CD4-positive, alpha-beta T cell treated with Interleukin-17A for 4 hours (primary cell): ENCODE measurements around the gene SEC61B.

ENCODE experiments used
- DNase-seq: peaks from one replicate; pipeline ENCODE4 v3.0.0-alpha.2; 2020; ENCODE audit warnings: mixed read lengths

SEC61B gene

GRCh38 chr9:99221621-99222415 lies at the start of gene SEC61B, which contains the start of gene ALG2:
Gene SEC61B, plus strand, starts transcription at chr9:99222282. Its CDS starts 82 bp downstream, at chr9:99222364.
Gene ALG2, minus strand, starts transcription at chr9:99221942. Its CDS starts 48 bp downstream, at chr9:99221894.
- peak; percentile 95 for DNase-seq

- no peak for DNase-seq
Measured at GRCh38 chr9:99173570-99174504, 48.2 kb upstream of the SEC61B start.

- DNase-seq: no peak
Measured at GRCh38 chr9:99176527-99177013, 45.5 kb upstream of the SEC61B start.

DNA sequence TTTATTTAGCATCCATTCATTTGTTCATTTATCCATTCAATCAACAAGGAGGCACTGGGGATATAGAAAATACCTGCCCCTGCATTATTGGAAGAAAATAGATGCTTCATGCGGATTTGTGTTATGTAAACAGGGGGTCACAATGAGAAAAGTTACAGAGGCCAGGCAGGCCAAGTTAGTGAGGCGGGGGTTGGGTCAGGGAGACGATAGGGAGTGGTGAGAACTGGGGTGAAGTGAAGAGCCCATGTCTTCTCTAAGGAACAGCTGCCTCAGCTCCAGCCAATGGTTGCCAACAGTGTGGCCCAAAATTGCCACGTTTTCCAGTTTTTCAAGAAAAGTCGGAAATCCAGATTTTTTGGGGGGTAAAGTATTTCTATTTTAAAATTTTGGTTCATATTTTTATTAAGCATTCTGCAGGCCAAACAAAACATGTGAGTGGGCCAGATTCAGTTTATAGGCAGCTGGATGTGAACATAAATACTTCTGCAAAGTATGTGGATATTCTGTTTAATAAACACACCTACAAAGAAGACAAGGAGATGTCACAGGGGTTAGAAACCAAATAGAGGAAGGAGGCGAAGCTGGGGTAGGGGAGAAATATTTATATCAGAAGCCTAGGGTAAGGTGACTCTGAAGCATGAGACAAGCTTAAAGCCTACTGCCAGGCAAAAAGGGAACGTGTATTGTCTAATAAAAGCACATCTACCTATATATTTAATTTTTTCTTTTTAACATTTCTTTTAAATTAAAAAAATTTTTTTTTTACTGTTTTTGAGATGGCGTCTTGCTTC lies 44.3 kb upstream of the SEC61B start:
- DNase-seq: no peak

GRCh38 chr9:99178912-99179872 lies 42.9 kb upstream of the SEC61B start:
- DNase-seq: no peak

DNA sequence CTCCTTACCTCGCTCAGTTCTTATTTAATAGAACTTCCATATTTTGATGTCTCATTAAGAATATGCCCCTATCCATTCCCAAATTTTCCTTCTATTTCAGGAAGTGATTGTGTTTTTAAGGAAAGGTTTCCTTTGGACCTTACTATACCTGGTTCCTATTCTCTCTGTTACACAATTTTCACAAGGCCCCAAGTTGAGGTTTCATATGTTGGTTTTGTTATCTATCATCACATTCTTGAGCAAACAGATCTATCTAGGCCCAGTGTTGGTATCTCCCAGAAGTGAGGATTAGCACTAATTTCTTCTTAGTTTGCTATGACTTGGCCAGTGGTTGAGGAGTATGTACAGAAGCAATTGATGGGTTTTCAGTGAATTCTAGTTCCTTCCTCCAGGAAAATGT lies 41.9 kb upstream of the SEC61B start:
- no peak for DNase-seq

- DNase-seq: no peak
Measured at GRCh38 chr9:99180662-99181061, 41.4 kb upstream of the SEC61B start.

DNA sequence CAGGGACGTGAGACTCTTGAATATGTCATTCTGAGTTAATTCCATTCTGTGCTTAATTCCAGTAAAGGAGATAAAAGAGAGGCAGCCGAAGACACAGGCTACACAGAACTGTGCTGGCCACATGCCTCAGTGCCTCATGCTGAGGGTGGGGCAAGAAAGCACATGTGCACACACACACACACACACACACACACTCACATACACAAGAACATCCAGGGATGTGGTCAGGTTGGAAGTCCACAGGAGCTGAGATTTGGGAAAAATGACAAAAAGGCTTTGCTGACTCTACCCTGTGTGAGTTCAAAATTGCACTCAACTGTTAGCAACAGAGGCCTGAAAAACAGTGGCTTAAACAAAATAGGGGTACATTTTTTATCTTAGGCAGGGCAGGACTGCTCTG lies 40.9 kb upstream of the SEC61B start:
- no peak for DNase-seq

GRCh38 chr9:99181621-99182020 lies 40.5 kb upstream of the SEC61B start:
- DNase-seq: no peak

GRCh38 chr9:99182356-99182755 lies 39.7 kb upstream of the SEC61B start:
- DNase-seq: no peak

DNA sequence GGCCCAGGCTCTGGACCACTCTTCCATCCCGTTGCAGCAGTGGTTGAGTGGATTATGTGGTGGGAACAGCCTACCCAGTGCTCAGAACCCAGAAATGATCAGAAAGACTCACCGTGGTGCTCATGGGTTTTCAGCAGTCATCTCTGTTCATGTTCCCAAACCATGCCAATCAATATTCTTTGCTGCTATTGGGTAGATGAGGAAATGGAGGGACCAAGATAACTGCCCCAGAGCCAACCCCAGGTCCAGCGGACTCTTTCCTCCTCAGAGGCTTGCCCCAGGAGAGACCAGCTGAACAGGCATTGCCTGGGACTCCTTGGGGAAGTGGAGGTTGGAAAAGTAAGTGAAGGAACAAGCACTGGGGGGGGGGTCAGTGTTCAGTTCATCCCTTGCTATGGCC lies 38.5 kb upstream of the SEC61B start:
- no peak for DNase-seq

GRCh38 chr9:99184110-99184474 lies 38.0 kb upstream of the SEC61B start:
- no peak for DNase-seq

DNA sequence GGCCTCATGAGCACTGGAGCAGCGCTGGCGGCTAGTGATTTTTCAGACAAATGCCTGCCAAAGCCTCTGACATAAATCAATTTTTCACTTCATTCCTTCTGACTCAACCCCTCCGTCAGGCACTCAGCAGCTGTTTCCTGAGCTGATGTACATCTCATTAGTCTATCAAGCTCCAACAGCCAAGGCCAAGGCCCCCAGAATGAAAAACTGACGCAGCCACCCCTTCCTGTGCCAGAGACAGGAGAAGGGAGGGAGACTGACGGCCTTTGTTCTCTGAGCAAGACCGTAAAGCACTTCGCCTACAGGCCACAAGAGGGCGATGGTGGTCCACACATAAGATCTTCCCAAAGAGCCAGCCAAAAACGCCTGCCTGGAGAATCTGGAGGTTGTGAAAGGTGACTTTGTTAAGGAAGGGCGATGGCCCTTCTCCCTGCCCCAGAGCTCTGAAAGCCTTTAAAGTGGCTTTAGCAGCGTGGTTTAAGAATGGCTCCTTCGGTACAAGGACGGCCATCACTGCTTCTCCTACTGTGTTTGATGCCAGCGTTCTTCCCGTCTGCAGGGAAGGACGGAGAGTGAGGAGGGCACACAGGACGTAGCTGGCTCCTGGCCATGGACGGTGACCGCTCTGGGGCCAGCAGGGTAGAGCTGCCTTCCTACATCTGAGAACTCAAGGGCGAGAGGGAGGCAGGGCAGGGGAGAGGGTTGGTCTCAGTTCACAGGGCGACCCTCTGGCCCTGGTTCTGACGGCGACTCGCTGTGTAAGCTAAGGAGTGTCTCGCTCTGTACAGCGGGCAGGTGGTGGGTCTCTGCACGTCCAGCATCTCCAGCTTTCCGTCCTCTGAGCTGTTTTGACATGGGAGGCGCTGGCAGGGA lies 37.4 kb upstream of the SEC61B start:
- DNase-seq: peak; percentile 79

DNA sequence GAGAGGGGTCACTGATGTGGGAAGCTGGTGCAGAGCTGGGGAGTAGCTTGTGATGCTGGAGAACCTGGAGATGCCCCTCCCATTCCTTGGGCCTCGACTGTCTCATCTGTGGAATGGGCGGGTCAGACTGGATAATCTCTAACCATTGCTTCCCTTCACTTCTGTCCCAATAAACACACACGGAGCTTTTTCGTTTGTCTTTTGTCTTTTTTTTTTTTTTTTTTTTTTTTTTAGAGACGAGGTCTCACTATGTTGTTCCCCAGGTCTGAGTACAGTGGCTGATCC lies 36.8 kb upstream of the SEC61B start:
- no peak for DNase-seq

DNA sequence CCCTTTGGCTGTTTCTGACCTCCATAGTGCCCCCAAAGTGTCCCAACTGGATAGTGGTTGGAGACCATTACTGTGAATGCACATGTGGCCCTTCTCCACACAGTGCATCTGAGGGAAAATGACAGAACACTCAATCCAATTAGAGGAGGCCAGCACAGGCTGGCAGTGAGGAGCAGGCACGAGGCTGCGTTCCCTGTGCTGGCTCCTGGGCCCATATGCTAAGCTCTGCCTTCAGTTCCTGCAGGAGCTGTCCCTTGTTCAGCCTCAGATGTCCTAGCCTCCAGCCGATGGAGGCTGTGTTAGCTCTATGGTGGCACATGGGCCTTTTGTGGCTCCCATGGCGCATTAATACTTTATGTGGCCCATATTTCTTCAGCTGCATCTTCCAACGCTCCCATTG lies 36.1 kb upstream of the SEC61B start:
- DNase-seq: no peak

DNA sequence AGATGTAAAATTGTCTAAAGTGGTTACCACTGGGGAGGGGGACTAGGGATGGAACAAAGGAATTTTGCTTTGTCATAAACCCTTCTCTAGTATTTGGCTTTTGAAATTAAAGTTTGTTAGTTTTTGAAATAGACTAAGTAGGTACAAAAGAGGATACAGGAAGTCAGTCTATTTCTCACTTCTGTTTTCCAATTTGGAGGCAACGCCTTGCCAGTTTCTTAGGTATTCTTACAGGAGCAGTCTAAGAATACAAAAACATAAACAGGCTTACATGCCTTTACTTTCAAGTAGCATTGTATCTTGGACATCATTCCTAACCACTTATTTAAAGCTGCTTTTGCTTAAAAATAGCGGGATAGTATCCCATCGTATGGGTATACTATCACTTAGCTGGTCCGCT lies 34.8 kb upstream of the SEC61B start:
- DNase-seq: no peak

GRCh38 chr9:99189186-99189585 lies 32.9 kb upstream of the SEC61B start:
- no peak for DNase-seq

DNA sequence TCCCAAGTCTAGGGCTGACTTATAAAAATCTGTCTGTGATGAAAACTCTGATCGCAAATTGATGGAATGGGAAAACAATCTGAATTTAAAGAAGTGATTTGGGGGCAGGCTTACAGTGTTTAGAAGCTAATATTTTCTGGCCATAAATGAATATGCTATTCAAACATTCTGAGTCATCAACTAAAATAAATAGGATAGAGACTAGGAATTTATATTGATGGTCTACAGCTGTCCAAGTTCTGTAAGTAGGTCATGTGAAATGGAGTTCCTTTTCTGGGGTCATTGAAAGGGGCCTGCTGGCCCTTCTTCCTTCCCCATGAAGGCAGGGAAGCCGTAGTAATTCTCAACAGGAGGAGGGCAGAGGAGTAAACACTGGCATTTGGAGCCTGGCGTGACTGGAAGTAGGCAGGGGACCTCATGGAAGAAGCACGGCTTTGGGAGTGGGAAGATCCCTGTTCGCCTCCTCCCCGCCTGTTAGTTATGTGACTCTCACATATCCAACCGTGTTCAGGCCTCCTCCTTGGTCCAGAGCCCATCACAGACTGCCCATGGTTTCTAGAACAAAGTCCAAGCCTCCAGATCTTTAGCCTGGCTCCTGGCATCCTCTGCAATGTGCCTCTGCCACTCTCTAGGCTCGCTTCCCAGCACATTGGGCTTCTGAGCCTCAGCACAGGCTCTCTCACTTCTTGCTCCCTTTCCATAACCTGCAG lies 32.0 kb upstream of the SEC61B start:
- no peak for DNase-seq

DNA sequence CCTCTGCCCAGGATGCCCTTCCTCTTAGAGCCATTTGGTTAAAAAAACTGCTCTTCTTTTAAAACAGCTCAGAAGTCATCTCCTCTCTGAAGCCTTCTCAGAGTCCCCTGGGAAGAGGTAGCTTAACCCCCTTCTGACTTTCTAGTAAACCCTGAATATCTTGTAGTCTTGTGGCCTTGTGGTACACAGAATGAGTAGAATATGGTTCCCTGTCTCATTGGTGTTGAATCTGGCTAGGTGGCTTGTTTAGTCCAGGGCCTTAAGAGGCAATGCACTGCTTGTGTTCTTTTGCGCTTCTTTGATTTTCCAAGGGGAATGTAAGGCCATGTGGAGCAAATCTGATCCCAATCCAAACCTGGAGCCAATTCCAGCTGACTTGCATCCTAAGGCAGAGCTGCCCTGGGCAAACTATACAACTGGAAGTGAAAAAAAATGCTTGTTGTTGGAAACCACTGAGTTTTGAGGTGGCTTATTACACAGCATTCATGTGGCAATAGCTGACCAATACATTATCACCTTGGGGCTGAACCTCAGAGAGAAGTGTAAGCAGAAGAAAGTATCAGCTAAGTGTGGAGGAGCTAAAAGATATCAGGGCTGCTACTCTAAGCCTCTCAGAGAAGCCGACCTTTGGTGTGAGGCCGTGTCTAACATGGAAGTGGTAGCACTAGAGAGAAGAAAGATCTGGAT lies 31.3 kb upstream of the SEC61B start:
- DNase-seq: no peak
